B cell (primary cell): ENCODE data around the gene ATF1. TPM values are rescaled to one million over a fixed set of nuclear protein-coding genes. Genes with fewer than 3 reads are reported as not detected.

Source experiments
- ATAC-seq: fragments of 200-7000 bp; cut with Tn5 transposase; one replicate; pipeline ENCODE4 v1.10.0; 2021; ENCODE audit warnings: low read depth, mild to moderate bottlenecking, moderate number of reproducible peaks, moderate library complexity
- CTCF ChIA-PET: fragments of 350-600 bp; sonication (Branson Sonifier 250); formaldehyde crosslinking; loops from one replicate; lab custom pipeline; 2021; ENCODE audit warnings: antibody characterized with exemption, inconsistent platforms; lab: Charles Lee
- POLR2A ChIA-PET: fragments of 350-600 bp; sonication (Branson Sonifier 250); formaldehyde crosslinking; loops from one replicate; lab custom pipeline; 2021; ENCODE audit warnings: antibody characterized with exemption; lab: Charles Lee
- DNase-seq: peaks from one replicate; pipeline ENCODE4 v3.0.0; 2013
- H2AFZ ChIP-seq: 2 replicates; pipeline ENCODE4 v1.6.1; 2012; ENCODE audit warnings: mild to moderate bottlenecking, low read depth, low read length; ENCODE audit not compliant: insufficient read depth, poor library complexity, severe bottlenecking
- H3K27ac ChIP-seq, 2 donors: 1 replicate in 1 of 2; 2 replicates in 1 of 2; pipeline ENCODE4 v1.5.1; 2012 to 2013; ENCODE audit warnings: low read length in 2 of 2, mild to moderate bottlenecking in 2 of 2, moderate library complexity in 1 of 2
- H3K27me3 ChIP-seq, 4 experiments: fragments of 200-600 bp in 1 of 4; sonication (generic) in 1 of 4; replicated peaks in 1 of 4; 1 replicate in 2 of 4; 2 replicates in 2 of 4; pipeline versions ENCODE4 v1.6.1 to v1.7.0; 2013 to 2016; ENCODE audit warnings: low read length in 3 of 4, mild to moderate bottlenecking in 2 of 4, mixed read lengths in 1 of 4, moderate library complexity in 1 of 4; ENCODE audit not compliant: insufficient read depth in 4 of 4, control insufficient read depth in 3 of 4; ENCODE audit errors: control extremely low read depth in 1 of 4
- H3K36me3 ChIP-seq, 2 experiments: replicated peaks in 1 of 2; 1 replicate in 1 of 2; 2 replicates in 1 of 2; pipeline versions ENCODE4 v1.6.1 to v1.7.1; 2013; ENCODE audit warnings: low read length in 1 of 2; ENCODE audit not compliant: insufficient read depth in 2 of 2, control insufficient read depth in 1 of 2; ENCODE audit errors: control extremely low read depth in 1 of 2, extremely low read depth in 1 of 2
- H3K4me1 ChIP-seq, 2 donors: fragments of 200-600 bp in 1 of 2; sonication (generic) in 1 of 2; 1 replicate in 1 of 2; 2 replicates in 1 of 2; pipeline versions ENCODE4 v1.5.1 to v1.6.1; 2013 to 2017; ENCODE audit warnings: low read length in 2 of 2; ENCODE audit not compliant: control insufficient read depth in 2 of 2, insufficient read depth in 2 of 2
- H3K4me2 ChIP-seq: replicated peaks from 2 replicates; pipeline ENCODE3; 2012; ENCODE audit warnings: mild to moderate bottlenecking, low read depth, low read length; ENCODE audit not compliant: poor library complexity, severe bottlenecking
- H3K4me3 ChIP-seq, 5 experiments: fragments of 200-600 bp in 1 of 5; sonication (generic) in 1 of 5; 1 replicate in 3 of 5; 2 replicates in 2 of 5; pipeline versions ENCODE4 v1.5.1 to v1.7.0; 2011 to 2016; ENCODE audit warnings: low read length in 4 of 5, mild to moderate bottlenecking in 4 of 5, low read depth in 2 of 5, control low read depth in 1 of 5, moderate library complexity in 1 of 5; ENCODE audit not compliant: insufficient read depth in 1 of 5; ENCODE audit errors: control extremely low read depth in 1 of 5, extremely low read depth in 1 of 5
- H3K79me2 ChIP-seq: fragments of 200-600 bp; sonication (generic); one replicate; pipeline ENCODE4 v1.6.0; 2016; ENCODE audit warnings: low read length; ENCODE audit not compliant: control insufficient read depth, insufficient read depth
- H3K9ac ChIP-seq: fragments of 200-600 bp; sonication (generic); 2 replicates; pipeline ENCODE4 v1.6.1; 2017; ENCODE audit warnings: mild to moderate bottlenecking, low read length, moderate library complexity
- H3K9me3 ChIP-seq, 3 donors: one replicate each; pipeline versions ENCODE4 v1.6.1 to v1.7.1; 2013; ENCODE audit warnings: low read length in 2 of 3; ENCODE audit not compliant: control insufficient read depth in 2 of 3, insufficient read depth in 1 of 3; ENCODE audit errors: control extremely low read depth in 1 of 3
- H4K20me1 ChIP-seq: 2 replicates; pipeline ENCODE4 v1.6.0; 2012; ENCODE audit warnings: mild to moderate bottlenecking, low read length; ENCODE audit not compliant: insufficient read depth, control insufficient read depth, poor library complexity, severe bottlenecking
- H3K27ac Mint-ChIP-seq: one replicate; pipeline ENCODE4 v1.8.0; 2021; ENCODE audit warnings: mixed read lengths
- H3K27me3 Mint-ChIP-seq: one replicate; pipeline ENCODE4 v1.8.0; 2021; ENCODE audit warnings: mixed read lengths
- H3K4me1 Mint-ChIP-seq: one replicate; pipeline ENCODE4 v1.8.0; 2021; ENCODE audit warnings: mixed read lengths
- H3K4me3 Mint-ChIP-seq: one replicate; pipeline ENCODE4 v1.8.0; 2021; ENCODE audit warnings: mixed read lengths
- H3K9me3 Mint-ChIP-seq: one replicate; pipeline ENCODE4 v1.8.0; 2022; ENCODE audit warnings: mixed read lengths; ENCODE audit not compliant: insufficient read depth
- CTCF ChIP-seq: fragments of 200-600 bp; IDR thresholded peaks from one replicate; pipeline ENCODE4 v1.8.0; 2022; ENCODE audit warnings: antibody characterized with exemption, mild to moderate bottlenecking
- EZH2 ChIP-seq: IDR thresholded peaks from 2 replicates; pipeline ENCODE4 v1.6.1; 2012; ENCODE audit warnings: borderline replicate concordance, low read depth, mild to moderate bottlenecking, moderate library complexity, low read length; ENCODE audit not compliant: insufficient read depth, poor library complexity, severe bottlenecking
- WGBS: methylation state at CpG from one replicate; pipeline ENCODE4 v1.1.5; 2013; ENCODE audit warnings: missing lambda C conversion rate; ENCODE audit not compliant: insufficient coverage; 5-methylcytosine and 5-hydroxymethylcytosine counted together
- intact Hi-C: fragments of 100-400 bp; cut with micrococcal nuclease; formaldehyde crosslinking; loops from one replicate; pipeline ENCODE4 v1.10.0; 2022
- polyA plus RNA-seq: library from polyadenylated mRNA; depleted of rRNA; stranded (reverse); fragments of >200 nt; gene quantifications from 2 replicates; pipeline ENCODE4 v1.2.3, GENCODE V29; 2012
- total RNA-seq, 2 donors: library from RNA; stranded (reverse); fragments of 120-200 nt in 1 of 2; gene quantifications; 1 replicate in 1 of 2; 2 replicates in 1 of 2; pipeline versions ENCODE4 v1.2.3 to v1.2.4, GENCODE V29; 2013 to 2022

Gene ATF1
- total and polyA plus RNA-seq, 2 donors (not counting 1 experiment from before 2014, with no cell fraction given): 17.2 to 39.5 TPM

GRCh38 chr12:50784501-50784900 is 20.6 kb downstream of the ATF1 start:
- Mint-ChIP-seq H3K4me3 (no peak overlapping the region), H3K27ac (no peak overlapping the region), H3K9me3 (peaks cover 2% of the 10 kb centered on the region), H3K4me1 (peaks cover 2% of the 10 kb centered on the region), H3K27me3 (no peaks in the 10 kb centered on the region)
- no peak overlapping the region for H3K4me3 ChIP-seq
- H3K9ac ChIP-seq: no peak overlapping the region
- H3K4me1 ChIP-seq: no peaks in the 10 kb centered on the region
- DNase-seq (no peak), ATAC-seq (no peak)
- peaks cover 59% of the 10 kb centered on the region for H3K79me2 ChIP-seq
- ChIA-PET POLR2A (no interaction called here), CTCF (no interaction called here)
- H3K27ac ChIP-seq: no peak overlapping the region
- H3K36me3 ChIP-seq: peaks cover 19 to 33% of the 10 kb centered on the region in 2 experiments
- no peaks in the 10 kb centered on the region for H3K27me3 ChIP-seq
- peaks cover 27% of the 10 kb centered on the region for H4K20me1 ChIP-seq
- H2AFZ ChIP-seq: no peak overlapping the region
- H3K4me2 ChIP-seq: no peak overlapping the region
- TF ChIP-seq EZH2: no peak
- TF ChIP-seq CTCF: no peak
- 94% methylated on average over 4 of the region's 4 CpGs for WGBS
- H3K9me3 ChIP-seq: peaks cover 0 to 11% (median 4%) of the 10 kb centered on the region in 3 donors
- intact Hi-C loops: no loop called here

GRCh38 chr12:50785406-50786001 is 21.6 kb downstream of the ATF1 start:
- H3K4me3 ChIP-seq: no peak overlapping the region
- POLR2A ChIA-PET: no interaction called here
- no peak for TF ChIP-seq EZH2
- TF ChIP-seq CTCF: no peak
- no peaks in the 10 kb centered on the region for H3K4me1 ChIP-seq
- no peak overlapping the region for H2AFZ ChIP-seq
- H3K27me3 ChIP-seq: no peaks in the 10 kb centered on the region
- intact Hi-C loops: no loop called here
- H3K27ac ChIP-seq: no peak overlapping the region
- H3K36me3 ChIP-seq: peaks cover 19 to 33% of the 10 kb centered on the region in 2 experiments
- WGBS: 100% methylated on average over 3 of the region's 3 CpGs
- CTCF ChIA-PET: no interaction called here
- peaks cover 56% of the 10 kb centered on the region for H3K79me2 ChIP-seq
- Mint-ChIP-seq H3K9me3 (peaks cover 2% of the 10 kb centered on the region), H3K27me3 (no peaks in the 10 kb centered on the region), H3K4me1 (peaks cover 4% of the 10 kb centered on the region), H3K27ac (no peak overlapping the region), H3K4me3 (no peak overlapping the region)
- peaks cover 24% of the 10 kb centered on the region for H4K20me1 ChIP-seq
- H3K9me3 ChIP-seq: peaks cover 0 to 11% (median 4%) of the 10 kb centered on the region in 3 donors
- ATAC-seq (no peak), DNase-seq (no peak)
- no peak overlapping the region for H3K4me2 ChIP-seq
- H3K9ac ChIP-seq: no peak overlapping the region
